Limb (tissue), 2 donors: ENCODE results near the gene TRPV5.

Experiments used
- DNase-seq, 2 donors: peaks; one replicate each; pipeline ENCODE4 v3.0.0-alpha.2; 2016; ENCODE audit errors: extremely low spot score in 2 of 2

The TRPV5 gene

GRCh38 chr7:142908921-142909890, 24.3 kb downstream of the TRPV5 start:
- no peak for DNase-seq

DNA sequence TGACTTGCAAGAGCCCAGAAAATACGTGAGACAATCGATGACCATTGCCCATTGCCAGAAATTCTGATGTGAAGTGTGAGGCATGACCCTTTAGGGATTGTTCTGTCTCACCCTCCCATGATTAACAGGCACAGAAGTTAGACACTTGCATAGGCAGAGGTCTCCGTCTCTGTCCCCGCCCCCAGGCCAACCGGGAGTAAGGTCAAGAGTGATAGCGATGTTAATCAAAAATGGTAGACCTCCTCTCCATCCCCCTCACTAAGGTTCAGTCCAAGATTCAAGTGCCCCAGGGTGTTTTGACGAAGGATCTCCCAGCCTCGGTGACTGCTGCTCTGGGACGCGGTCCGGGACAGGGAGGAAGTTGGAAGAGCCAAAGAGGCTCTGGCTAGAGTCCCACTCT, 25.3 kb downstream of the TRPV5 start:
- no peak for DNase-seq

GRCh38 chr7:142906643-142907042, 26.9 kb downstream of the TRPV5 start:
- DNase-seq: no peak

DNA sequence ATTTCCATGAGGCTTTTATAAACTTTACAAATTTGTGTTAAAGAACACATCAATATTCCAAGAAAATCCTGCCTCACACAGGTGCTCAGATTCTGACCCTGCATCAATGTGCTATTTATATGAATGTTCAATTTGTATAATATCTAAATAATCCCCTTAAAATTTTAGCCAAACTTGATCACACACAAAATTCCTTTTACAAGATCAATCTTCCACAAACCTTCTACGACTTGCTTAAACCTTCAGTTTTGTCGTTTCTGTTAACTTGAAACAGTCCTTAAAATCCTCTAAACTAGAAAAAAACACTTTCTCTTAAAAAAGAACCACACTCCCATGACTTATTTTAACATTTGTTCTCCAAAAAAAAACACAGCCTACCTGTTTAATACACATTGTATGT, 27.8 kb downstream of the TRPV5 start:
- no peak for DNase-seq

GRCh38 chr7:142904128-142904527, 29.4 kb downstream of the TRPV5 start:
- DNase-seq: no peak

DNA sequence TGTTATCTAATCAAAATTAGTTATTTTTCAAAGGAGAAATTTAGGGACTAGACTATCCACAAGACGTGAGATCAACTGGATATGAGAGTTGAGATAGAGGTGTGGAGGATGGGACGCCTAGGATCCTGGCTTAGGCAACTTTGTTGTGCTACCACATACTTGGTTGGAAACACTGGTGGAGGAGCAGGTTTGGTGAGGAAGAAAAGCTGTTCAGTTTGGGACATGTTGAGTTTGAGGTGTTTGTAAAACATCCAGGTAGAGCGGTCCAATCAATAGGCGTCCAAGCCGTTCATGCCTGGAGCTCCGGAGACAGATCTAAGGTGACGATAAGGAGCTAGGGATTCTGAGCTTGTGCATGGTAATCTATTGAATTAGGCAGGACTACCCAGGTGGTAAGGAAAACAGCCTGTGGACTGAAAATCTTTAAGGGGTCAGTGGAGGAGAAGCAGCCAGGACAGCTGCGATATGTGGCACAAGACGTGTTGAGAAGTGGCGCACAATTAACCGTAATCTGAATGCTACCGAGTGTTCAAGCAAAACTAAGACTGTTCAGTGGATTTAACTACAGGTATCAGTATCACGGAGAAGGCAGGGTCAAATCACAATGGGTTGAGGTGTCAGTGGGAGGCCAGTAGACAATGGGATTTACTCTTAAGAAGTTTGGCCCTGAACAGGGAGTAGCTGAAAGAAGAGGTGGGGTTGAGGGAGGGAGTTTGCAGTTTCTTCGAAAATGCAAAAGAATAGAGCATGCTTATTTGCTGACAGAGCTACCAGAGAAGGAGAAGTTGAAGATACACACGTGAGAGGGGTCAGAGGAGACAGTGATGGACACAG, 31.9 kb downstream of the TRPV5 start:
- no peak for DNase-seq

DNA sequence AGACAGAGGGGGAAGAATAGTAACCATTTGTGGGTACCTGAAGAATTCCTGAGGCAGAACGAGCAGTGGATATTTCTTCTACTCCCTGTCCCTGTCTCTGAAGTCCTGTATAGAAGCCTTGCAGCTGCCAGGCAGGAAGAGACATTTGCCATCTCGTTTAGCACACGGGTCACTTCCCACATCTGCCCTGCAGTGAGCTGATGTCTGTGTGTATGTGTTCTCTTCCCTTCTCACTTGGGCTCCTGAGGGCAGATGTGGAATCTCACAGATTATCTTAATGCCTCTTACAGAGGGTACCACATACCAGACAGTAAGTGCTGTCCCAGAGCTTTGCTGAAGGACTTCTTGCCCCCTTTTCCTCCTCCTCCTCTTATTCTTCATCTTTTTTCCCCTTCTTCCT, 33.9 kb downstream of the TRPV5 start:
- DNase-seq: no peak

DNA sequence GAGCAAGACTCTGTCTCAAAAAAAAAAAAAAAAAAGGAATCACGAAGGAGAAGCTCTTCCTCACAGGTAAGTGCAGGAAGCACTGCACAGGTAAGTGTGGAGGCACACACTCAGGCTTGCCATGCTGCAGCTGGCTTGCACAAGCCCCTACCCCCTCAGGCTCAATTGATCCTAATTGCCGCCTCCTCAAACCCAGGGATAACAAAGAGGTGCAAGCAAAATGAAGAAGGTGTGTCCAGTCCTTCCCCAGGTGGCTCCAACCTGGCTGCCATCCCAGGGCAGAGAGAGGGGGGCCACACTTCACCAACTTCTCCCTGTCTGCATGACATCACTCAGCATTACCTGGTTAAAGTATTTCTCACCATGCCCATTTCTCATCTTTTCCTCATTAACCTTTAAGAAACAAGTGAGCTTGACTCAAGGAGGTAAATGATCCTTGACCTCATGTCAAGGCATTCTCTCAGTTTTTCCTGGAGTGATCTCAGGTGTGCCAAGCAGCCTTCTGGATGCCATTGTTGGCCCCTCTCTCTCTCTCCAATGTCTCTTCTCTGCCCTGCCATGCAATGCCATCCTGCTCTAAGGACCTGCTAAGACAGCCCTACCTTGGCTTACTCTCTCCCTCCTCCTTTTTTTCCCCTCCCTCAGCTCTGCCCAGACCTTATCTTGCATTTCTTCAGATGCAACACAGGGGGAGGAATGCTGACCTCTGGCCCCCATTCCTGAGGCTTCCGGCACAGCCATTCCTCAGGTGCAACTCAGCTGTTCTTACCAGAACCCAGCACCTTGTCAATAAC, 35.0 kb downstream of the TRPV5 start:
- peak in 1 of 2 donors; percentile 14 for DNase-seq

DNA sequence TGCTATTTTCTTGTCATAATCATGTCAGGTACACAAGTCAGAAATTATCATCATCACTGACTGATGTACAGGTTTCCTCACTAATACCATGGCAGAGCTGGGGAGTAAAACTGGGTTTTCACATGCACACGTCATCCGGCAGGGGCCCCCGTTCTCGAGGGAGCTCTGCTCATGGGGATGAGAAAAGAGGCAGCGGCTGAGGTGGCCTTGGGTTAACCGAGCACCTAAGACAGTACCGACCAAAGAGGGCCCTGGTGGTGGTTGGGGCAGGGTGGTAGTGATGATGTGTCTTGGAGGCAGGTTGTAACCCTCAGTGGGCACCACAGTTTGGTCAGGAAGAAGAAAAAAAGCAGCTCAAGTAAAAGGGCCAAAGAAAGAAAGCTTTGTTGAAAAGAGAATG, 35.9 kb downstream of the TRPV5 start:
- DNase-seq: no peak

DNA sequence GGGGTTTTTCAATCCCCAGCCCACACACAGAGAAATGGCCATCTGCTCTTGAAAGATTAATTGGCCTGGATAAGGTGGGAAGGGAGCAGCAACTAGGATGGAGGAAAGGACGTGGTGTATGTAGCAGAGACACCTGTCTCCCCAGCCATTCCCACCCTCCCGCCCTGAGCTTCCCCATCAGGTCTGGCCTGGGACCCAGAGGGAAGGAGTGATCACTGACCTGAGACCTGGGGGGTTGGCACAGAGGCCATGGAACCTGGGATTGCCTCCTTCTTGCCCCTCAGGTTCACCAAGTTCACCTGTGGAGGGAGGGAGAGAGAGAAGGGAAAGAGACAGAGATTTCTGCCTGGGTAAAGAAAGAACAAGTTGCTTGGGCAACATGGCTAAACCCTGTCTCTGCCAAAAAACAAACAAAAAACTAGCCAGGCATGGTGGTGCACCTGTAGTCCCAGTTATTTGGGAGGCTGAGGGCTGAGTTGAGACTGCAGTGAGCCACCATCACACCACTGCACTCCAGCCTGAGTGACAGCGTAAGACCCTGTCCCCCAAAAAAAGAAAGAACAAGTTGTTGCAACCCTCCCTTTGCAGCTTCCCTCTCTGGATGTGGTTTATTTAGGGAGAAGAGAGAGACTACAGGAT, 36.7 kb downstream of the TRPV5 start:
- DNase-seq: no peak

DNA sequence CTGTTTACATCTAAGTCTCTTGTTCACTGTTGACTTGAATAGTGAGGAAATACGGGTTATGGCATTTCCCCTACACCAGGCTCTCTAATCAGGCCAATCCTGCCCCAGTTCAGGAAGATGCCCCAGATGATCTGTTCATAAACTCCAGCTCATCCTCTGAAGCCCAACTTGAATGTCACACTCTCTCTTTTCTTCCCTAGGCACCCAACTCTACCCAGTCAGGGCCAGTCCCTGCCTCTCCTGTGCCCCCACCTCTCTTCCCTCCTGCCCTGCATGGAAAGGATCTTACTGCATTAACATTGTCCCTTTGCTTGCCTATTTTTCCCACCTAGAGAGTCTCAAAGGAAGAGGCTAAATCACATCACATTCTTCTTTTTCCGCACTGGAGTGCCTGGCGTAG, 37.4 kb downstream of the TRPV5 start:
- no peak for DNase-seq

GRCh38 chr7:142894985-142895593, 38.5 kb downstream of the TRPV5 start:
- DNase-seq: no peak

DNA sequence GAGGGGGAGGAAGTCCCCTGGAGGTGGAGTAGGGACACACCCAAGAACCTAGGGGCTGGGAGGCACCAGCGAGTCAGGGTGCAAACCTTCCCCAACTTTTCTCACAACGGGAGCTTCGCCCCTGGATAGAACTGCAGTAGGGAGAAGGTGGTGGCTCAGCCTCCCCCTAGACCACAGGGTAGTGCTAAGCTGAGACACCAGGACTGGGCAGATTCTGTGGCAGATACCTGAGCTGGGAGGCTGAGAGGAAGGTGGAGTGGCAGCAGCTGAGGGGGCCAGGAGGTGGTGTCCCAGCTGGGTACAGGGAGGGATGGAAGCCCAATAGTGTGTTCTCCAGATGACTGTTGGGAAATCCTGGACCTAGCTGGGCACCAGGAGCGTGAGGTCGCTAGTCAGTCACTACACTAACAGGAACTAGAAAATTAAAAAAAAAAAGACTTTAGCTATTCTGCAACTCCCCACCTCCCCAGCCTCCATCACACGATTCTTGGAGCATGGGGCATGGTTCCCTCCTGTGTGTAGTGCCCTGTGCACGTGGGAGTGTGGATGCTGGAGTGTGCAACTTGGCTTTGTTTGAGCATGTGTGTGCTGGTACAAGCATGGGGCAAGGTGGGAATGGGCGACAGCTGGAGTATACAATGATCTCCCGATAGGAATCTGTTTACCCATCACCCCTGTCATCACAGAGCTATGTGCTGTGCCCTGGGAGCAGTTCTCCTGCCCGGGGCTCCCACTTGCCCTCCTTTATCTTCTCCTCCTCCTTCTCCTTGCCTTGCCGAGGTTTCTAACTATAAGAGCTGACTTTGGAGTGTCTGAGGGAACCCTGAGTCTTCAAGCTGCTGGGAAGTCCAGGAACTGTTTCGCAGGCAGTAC, 39.2 kb downstream of the TRPV5 start:
- peak in 1 of 2 donors; percentile 20 for DNase-seq

DNA sequence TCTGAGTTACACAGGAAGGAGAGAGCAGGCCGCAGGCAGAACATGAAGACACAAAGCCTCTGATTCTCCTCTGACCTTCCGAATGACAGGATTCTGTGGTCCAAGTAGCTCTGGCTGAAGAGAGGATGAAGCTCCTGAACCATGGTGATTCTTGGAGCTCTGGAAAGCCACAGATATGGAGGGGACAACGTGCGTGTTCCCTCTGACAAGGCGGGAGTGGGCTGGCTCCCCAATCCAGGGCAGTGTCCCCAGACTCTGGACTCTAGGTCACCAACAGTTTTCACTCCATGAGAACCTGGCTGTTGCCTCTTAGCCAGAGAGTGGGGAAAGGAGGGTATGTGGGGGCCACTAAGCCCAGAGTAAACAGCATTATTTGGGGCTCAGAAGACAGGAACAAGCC, 40.6 kb downstream of the TRPV5 start:
- no peak for DNase-seq

- DNase-seq: no peak
These were observed 42.0 kb downstream of the TRPV5 start for GRCh38 chr7:142891490-142892082.

GRCh38 chr7:142890874-142891485, 42.6 kb downstream of the TRPV5 start:
- DNase-seq: peak in 1 of 2 donors; percentile 13

DNA sequence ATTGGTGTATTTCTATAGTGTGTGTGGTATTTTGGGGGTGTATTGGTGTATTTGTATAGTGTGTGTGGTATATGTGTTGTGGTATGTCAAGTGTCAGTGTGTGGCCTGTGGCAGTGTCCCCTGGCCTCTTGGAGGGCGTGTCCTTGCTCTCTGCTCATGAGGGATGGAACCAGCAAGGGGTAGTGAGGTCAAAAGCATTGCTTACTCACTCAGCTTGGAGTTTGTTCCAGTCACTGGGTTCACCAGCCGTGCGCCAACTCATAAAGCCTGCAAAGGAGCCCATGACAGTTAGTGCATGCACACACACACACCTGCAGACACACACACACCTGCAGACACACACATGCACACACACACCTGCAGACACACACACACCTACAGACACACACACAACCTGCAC, 43.7 kb downstream of the TRPV5 start:
- peak in 1 of 2 donors; percentile 9 for DNase-seq

GRCh38 chr7:142887282-142888015, 46.1 kb downstream of the TRPV5 start:
- peak in 1 of 2 donors; percentile 12 for DNase-seq
